ENCODE results near the gene OR10R2.
"Not testable (repeated sequence)": the region's sequence is repeated elsewhere in the genome, so short reads cannot be mapped to it uniquely, and the experiment has no call there.

OR10R2 gene, protein sequence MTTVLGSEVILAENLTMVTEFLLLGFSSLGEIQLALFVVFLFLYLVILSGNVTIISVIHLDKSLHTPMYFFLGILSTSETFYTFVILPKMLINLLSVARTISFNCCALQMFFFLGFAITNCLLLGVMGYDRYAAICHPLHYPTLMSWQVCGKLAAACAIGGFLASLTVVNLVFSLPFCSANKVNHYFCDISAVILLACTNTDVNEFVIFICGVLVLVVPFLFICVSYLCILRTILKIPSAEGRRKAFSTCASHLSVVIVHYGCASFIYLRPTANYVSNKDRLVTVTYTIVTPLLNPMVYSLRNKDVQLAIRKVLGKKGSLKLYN

DNA sequence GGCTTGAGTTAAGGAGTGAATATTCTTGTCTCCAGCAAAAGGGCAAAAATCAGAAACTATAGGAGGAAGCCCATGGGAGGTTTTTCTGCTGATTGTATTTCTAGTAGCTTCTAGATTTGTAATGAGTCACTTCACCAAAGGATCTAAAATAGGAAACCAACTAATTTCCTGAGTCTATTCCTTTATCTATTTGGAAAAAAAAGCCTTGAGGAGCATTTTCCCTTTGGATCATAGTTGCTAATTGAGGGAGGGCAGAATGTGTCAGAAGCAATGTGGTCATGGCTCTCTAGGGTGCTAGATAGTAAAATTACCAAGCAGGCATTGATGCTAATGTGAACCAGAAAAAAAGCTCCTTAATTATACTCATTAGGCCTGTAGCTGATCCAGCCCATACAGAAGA is at the start of gene OR10R2:
Gene OR10R2 (plus strand): TSS at position 301 of the 400 bp plus-strand sequence. CDS start 106 bp downstream, outside the sequence.
- in situ Hi-C loops (cut with MboI; ENCODE audit: low sequenced_read_pairs): no loop called here

DNA sequence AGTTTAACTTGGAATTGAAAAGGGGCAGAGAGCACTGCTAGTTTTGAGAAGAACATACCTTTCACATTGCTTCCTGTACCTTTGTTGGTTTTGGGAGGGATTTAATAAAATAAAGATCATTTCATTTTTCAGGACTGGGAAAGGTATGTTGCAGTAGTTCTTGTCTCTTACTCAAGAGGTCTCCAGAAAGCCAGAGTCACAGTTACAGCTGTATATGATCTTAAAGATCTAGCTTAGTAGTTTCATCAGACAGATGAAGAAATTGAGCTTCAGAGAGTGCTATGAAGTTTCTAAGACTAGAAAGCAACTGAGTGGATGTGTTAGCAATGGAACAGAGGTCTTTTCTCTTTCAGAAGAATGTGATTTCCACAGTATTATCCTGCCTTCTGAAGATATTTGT is 47.0 kb upstream of the OR10R2 start:
- in situ Hi-C loops (cut with MboI; ENCODE audit: low sequenced_read_pairs): no loop called here

DNA sequence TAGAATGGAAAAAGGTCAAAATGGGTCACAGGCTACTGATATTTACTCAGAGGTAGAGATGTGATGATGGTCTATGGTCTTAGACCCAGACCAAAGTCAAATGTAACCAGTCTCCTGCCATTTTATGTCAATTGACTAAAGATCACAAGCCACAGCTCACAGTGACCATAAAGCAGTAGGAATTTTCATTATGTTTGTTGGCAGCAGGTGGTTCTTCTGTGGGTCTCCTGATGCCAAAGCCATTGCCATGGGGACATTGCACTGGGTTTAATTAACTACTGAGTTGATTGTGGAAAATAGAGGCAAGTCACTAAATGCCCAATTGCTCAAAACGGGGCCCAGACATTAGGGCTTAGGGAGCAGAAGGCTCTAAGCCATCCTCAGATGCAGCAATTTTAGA is 45.9 kb upstream of the OR10R2 start, which contains the start of gene OR10K2:
Gene OR10K2 (minus strand): TSS at position 101 of the 400 bp plus-strand sequence. CDS start 5,371 bp downstream, outside the sequence.
- in situ Hi-C loops (cut with MboI; ENCODE audit: low sequenced_read_pairs): no loop called here

DNA sequence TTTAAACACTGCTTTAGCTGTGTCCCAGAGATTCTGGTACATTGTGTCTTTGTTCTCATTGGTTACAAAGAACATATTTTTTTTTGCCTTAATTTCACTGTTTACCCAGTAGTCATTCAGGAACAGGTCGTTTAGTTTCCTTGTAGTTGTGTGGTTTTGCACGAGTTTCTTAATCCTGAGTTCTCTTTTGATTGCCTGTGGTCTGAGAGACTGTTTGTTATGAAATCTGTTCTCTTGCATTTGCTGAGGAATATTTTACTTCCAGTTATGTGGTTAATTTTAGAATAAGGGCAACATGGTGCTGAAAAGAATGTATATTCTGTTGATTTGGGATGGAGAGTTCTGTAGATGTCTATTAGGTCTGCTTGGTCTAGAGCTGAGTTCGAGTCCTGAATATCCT is 41.9 kb upstream of the OR10R2 start:
- in situ Hi-C loops (cut with MboI; ENCODE audit: low sequenced_read_pairs): not testable (repeated sequence)

DNA sequence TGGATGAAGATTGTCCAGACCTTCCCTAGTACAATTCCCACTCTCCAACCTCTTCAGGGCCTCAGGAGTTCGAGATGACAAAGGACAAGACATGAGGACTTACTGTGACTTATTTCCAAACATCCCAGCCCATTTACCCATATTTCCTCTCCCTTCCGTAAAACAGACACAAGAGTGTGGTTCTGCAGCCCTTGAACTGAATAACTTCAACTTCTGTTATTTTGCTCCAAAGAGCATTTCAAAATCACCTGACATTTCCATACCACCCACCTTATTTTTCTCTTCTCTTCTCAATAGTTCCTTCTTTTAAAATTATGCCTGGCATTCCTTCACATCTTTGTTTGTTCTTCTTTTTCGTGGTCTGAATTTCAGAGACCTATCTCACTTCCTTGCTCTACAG is 37.3 kb upstream of the OR10R2 start:
- in situ Hi-C loops (cut with MboI; ENCODE audit: low sequenced_read_pairs): no loop called here

DNA sequence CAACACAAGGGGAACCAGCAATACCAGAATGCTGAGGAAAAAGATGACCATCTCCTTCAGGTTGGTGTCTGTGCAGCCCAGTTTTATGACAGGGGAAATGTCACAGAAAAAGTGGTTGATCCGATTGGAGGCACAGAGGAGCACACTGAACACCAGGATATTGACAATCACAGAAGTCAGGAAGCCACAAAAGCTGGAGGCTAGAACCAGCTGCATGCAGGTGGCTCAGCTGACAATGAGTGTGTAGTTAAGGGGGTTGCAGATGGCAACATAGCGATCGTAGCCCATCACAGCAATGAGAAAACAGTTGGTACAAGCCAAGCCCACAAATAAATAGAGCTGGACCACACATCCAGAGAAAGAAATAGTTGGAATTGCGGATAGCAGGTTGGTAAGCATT is 26.6 kb upstream of the OR10R2 start:
- in situ Hi-C loops (cut with MboI; ENCODE audit: low sequenced_read_pairs): no loop called here

DNA sequence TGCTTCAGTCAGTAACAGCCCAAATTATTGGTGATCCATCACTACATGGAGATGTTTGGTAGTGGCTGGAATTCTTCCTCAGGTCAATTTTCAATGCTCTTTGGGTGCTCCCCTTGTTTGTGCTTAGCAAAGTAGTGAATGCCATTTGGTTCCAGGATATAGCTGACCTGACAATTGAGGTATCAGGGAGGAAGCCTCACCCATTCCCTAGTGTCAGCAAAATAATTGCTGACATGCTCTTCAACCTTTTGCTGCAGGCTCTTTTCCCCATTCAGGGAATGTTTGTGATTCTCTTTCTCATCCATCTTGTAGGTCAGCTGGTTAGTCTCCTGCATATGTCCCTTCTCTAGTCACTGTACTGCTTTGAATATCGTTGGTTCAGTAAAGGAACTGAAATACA is 17.5 kb upstream of the OR10R2 start:
- in situ Hi-C loops (cut with MboI; ENCODE audit: low sequenced_read_pairs): no loop called here

DNA sequence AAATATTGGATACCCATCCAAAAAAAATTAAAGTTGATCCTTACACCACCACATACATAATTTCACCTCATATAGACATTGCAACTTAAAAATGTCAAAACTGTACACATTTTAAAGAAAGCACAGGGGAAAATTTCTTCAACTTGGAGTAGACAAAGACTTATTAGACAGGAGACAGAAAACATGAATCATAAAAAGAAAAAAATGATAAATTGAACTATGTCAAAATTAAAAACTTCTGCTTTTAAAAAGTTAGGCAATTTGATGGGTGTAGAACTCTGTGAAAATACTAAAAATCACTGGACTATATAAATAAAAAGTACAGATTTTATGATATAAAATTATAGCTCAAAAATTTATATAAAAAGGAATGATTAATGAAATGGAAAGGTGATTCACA is 14.8 kb upstream of the OR10R2 start:
- in situ Hi-C loops (cut with MboI; ENCODE audit: low sequenced_read_pairs): no loop called here

DNA sequence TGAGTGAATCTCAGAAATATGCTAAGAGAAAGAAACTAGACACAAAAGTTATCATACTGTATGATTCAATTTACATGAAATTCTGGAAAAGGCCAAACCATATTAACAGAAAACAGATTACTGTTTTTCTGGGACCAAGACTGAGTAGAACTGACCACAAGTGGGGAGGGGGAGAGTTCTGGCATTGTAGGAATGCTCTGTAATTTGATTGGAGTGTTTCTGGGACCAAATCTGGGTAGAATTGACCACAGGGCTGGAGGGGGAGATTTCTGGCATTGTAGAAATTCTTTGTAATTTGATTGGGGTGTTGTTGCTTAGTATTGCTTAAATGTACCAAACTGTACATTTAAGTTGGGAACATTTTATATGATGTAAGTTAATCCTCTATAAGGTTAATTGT is 13.8 kb upstream of the OR10R2 start:
- in situ Hi-C loops (cut with MboI; ENCODE audit: low sequenced_read_pairs): no loop called here

DNA sequence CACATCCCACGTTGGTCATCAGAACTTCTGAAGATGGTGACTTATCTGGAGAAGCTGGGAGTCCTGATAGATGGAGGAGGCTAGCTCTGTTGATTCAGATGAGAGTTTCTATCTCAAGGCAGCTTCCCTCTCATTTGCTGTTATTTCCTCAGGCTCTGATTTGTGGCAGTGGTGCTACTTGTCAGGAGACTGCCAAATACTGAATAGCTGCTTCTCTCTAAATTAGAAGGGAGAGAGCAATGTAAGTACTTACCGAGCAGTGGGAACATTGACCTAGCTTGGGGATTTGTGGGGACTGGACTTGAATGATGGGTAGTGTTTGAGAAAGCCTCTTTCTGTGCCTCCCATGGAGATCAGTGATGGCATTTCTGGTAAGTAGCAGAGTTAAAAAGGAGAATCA is 10.5 kb upstream of the OR10R2 start, which contains the start of gene OR10K1:
Gene OR10K1 (plus strand): TSS at position 301 of the 400 bp plus-strand sequence. CDS start 3,728 bp downstream, outside the sequence.
- in situ Hi-C loops (cut with MboI; ENCODE audit: low sequenced_read_pairs): no loop called here

DNA sequence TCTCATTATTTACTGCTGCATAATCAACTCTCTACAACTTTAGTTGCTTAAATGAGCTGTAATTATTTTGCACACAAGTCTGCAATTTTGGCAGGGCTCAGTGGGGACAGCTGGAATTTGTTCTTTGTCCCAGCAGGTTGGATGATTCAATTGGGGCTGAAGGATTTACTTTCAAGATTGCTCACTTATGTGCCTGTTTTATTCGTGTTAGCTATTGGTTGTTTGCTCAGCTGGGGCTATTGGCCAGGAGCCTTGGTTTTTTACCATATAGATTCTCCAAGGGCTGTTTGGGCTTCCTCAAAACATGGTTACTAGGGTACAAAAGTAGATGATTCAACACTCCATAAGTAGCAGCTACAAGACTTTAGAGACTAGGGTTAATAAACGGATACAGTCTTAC is 13.4 kb downstream of the OR10R2 start:
- in situ Hi-C loops (cut with MboI; ENCODE audit: low sequenced_read_pairs): loop anchor here (25.0 kb wide), 1 partner anchor 273 kb away; no protein-coding TSS in a partner anchor

DNA sequence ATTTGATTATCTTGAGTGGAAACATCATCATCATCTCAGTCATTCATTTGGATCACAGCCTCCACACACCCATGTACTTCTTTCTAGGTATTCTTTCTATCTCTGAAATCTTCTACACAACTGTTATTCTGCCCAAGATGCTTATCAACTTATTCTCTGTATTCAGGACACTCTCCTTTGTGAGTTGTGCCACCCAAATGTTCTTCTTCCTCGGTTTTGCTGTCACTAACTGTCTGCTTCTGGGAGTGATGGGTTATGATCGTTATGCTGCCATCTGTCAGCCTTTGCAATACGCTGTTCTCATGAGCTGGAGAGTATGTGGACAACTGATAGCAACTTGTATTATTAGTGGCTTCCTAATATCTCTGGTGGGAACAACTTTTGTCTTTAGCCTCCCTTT is 19.3 kb downstream of the OR10R2 start:
- in situ Hi-C loops (cut with MboI; ENCODE audit: low sequenced_read_pairs): loop anchor here (25.0 kb wide), 1 partner anchor 279 kb away; no protein-coding TSS in a partner anchor

DNA sequence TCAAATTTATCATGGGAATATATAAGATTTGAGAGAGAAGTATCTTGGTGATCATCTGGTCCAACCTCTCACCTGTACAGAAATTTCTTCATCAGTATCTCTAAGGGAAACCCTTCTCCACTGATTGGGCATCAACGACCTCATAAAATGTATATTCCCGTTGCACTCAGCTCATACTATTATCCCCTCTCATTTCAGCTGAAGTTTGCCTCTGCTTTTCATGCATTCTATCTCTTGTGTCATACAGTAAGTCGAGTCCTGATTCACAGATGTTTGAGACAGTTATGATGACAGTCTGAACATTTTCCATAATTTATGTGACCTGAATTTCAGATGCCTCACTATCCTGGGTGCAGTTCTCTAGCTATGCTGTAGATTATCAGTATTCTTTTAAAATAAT is 21.0 kb downstream of the OR10R2 start:
- in situ Hi-C loops (cut with MboI; ENCODE audit: low sequenced_read_pairs): loop anchor here (25.0 kb wide), 1 partner anchor 281 kb away; no protein-coding TSS in a partner anchor

DNA sequence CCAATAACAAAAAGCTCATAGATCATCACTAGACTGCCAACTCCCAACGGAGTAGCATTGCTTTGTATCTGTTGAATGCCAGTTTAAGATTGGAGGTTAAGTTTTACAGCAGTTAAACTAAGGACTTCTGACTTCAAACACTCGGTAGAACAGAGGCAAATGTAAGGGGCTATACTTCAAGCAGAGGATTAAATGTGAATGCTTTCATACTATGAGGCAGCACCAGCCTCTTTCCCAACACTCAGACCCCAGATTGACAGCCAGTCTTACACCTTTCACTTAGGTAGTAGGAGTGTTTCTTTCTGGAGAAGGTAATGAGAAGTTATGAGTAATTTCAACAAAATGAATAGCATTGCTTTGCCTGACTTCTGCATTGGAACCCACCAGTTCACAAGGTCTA is 22.8 kb downstream of the OR10R2 start:
- in situ Hi-C loops (cut with MboI; ENCODE audit: low sequenced_read_pairs): loop anchor here (25.0 kb wide), 1 partner anchor 282 kb away; no protein-coding TSS in a partner anchor

DNA sequence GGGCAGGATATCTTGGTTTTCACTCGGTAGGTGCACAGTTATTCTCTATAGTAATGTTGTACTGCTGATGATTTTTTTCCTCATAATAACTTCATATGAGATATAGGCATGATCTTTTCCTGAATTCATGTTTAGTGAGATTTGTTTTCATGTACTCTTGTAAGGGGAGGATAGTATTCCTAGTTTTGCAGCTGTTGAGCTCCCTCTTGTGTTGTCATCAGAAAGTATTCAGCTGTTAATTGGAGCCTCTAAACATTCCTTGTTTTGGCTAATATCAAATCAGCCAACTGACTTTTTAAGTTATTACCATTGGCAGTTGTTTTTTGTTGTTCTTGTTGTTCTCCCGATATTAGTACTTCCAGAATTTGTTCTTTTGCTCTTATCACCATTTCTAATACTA is 24.4 kb downstream of the OR10R2 start:
- in situ Hi-C loops (cut with MboI; ENCODE audit: low sequenced_read_pairs): loop anchor here (25.0 kb wide), 1 partner anchor 284 kb away; no protein-coding TSS in a partner anchor

DNA sequence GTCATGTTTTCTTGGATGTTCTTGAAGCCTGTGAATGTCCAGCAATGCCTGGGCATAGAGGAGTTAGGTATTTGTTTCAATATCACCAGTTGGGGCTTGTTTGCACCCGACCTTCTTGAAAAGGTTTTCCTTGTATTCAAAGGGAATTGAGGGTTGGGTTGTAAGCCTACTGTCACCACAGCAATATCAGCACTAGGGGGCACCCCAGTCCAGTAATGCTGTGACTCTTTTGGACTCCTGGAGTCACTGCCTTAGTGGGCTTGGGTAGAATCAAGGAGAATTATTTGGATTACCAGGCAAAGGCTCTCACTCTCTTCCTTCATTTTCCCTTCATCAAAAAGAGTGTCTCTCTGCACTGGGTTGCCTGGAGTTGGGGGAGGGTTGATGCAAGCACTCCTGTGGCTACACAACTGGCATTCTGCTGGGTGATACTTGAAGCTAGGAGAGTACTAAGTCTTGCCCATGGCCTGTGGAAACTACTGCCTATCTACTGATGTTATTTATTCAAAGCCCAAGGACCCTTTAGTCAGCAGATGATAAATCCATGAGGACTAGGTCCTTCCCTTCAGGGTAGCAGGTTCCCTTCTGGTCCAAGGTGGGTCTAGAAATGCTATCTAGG is 34.5 kb downstream of the OR10R2 start:
- in situ Hi-C loops (cut with MboI; ENCODE audit: low sequenced_read_pairs): loop anchor here (10.0 to 25.0 kb wide), 2 partner anchors 488 to 556 kb away; no protein-coding TSS in a partner anchor

DNA sequence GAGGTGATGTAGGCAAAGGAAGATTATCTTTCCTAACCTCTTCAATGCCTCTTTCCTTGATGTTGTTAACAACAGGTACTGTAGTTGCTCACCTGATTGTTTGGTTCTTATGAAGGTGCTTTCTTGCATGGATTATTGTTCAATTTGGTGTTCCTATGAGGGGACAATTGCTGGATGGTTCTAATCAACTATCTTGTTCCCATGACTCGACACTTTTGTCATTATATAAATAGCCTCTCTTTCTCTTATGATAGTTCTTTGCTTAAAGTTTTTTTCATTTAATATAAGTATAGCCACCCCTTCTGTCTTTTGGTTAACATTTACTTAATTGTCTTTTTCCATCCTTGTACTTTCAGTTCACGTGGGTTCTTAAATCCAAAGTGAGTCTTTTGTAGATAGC is 35.5 kb downstream of the OR10R2 start:
- in situ Hi-C loops (cut with MboI; ENCODE audit: low sequenced_read_pairs): loop anchor here (10.0 to 25.0 kb wide), 2 partner anchors 487 to 555 kb away; no protein-coding TSS in a partner anchor

DNA sequence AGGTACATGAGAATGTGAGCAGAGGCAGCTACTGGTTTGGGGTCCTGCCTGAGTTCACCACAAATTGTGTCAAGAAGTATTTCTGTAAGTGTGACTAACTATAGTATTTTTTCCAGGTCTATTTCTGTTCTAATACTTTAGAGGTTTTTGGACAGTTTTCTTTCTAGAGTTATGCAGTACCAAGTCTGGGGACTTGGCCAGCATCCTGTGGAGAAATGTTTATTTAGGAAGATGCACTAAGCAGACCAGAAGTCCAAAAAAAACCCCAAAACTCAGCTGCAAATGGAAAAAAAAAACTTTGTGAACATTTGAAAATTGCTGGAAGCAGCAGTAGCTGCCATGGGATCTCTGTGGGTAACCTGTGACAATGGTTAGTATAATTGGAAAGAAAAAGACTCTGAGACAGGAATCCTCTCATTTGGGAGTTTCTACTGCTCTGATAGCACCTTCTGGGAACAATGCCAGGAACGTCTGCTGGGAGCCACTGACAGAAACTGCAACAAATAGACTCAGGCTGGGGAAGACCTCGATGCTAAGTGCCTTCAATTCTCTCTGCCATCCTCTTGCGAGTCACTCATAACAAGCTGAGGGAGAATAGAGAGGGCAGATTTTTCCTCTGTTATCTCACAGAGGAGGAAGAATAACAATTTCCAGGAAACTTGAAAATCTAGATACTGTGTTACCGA is 37.6 kb downstream of the OR10R2 start:
- in situ Hi-C loops (cut with MboI; ENCODE audit: low sequenced_read_pairs): loop anchor here (10.0 to 25.0 kb wide), 2 partner anchors 485 to 553 kb away; no protein-coding TSS in a partner anchor

DNA sequence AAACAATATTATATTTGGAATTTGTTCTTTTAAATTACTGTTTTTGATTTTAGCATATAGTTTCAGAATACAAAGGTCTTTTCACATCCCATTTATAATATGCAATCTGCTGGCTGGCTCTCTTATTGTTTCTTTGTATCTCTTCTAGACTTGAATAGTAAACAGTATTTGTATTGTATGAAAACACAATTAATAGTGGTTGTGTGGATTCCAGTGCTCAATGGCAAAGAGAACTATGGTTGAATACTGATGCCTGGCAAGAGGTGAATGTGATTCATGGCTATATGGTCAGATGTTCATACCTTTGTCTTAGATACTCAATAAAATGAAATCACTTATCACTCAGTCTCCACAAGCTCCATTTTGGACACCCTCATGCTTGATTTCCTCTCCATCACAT is 44.9 kb downstream of the OR10R2 start:
- in situ Hi-C loops (cut with MboI; ENCODE audit: low sequenced_read_pairs): loop anchor here (25.0 kb wide), 1 partner anchor 545 kb away; no protein-coding TSS in a partner anchor

DNA sequence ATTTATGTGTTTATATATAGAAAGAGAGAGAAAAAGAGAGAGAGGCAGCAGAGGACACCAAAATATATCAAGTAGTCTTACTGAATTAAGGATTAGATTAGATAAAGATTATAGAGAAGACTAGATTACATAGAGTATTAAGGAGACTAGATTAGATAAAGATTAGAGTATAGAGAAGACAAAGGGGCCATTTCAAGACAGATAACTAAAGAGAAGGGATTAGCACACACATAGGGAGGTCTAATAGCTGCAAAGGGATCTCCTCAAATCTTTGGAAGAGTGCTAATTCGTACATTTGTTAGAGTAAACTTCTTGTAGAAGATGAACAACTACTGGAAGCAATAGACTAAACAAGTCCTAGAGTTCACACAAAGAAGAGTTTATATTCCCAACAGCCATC is 48.0 kb downstream of the OR10R2 start:
- in situ Hi-C loops (cut with MboI; ENCODE audit: low sequenced_read_pairs): loop anchor here (25.0 kb wide), 1 partner anchor 542 kb away; no protein-coding TSS in a partner anchor

All from HL-60/S4 treated with retinoic acid at 250 ng/mL for 4 days and 3 days (cell line).